ENCODE results near the gene PXK. TPM values are rescaled to one million over a fixed set of nuclear protein-coding genes. Genes with fewer than 3 reads are reported as not detected.

PXK gene
- total RNA-seq, 1 donor from 2014 or later: 21.9 TPM

DNA sequence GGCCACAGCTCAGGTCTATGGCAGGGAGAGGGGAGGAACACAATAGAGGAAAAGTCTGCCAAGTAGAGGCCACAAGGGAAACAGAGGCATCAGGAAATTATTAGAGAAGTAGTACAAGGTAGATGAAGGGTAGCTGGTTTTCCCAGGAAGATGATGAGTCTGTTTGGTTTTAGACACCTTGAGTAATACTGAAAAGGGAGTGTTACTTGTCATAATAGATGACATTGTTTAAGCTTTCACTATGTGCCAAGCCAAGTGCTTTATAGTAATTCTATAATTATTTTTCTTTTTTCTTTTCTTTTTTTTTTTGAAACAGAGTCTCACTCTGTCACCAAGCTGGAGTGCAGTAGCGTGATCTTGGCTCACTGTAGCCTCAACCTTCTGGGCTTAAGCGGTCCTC, 13.7 kb downstream of the PXK start:
- DNase-seq (ENCODE audit: extremely low read depth, low read depth, low spot score): no peak

DNA sequence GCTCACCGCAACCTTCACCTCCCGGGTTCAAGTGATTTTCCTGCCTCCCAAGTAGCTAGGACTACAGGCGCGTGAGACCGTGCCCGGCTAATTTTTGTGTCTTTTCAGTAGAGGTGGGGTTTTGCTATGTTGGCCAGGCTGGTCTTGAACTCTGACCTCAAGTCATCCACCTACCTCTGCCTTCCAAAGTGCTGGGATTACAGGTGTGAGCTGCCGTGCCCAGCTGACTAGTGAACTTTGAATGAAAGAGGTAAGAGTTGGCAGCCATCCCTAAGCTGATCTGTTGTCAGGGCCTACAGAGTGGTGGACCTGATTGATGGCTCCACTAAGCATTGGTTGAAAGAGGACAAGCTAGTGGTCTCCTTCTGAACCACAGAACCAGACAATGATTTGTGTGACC, 15.3 kb downstream of the PXK start:
- no peak for DNase-seq (ENCODE audit: extremely low read depth, low read depth, low spot score)

- DNase-seq (ENCODE audit: extremely low read depth, low read depth, low spot score): no peak
Observed at GRCh38 chr3:58349792-58350626, 17.3 kb downstream of the PXK start.

DNA sequence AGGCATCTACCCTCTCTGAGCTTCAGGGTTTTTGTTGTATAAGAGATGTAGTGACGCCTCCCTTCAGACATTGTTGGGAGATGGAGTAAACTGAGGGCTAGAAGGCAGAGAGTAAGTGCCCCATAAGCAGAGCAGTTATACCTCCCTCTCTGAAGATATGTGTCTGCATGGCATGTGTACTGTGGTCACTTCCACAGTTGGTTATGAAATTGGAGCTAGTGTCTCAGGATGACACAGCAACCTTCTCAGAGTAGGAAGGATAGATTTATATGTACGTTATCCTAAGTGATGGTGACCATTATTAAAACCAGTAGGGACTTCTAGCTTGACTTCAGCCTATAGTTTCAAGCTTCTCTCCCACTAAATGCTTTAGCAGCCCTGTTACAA, 17.9 kb downstream of the PXK start:
- DNase-seq (ENCODE audit: extremely low read depth, low read depth, low spot score): no peak

DNA sequence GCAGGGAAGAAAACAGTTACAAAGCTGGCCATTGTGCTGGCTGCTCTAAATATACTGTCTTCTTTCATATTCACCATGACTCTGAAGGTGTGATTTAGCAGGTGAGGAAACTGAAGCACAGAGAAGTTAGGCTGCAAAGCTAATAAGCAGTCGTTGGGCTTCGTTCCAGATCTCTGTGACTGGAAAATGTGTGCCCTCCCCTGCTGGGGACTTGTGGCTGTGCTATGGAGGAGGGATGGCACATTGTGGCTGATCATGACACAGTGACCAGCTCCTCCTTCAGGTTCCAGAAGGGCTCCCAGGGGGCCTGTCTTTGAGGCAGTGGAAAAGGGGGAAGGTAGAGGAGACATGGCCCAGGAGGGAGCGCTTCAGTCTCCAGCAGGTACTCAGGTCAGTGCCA, 19.2 kb downstream of the PXK start:
- no peak for DNase-seq (ENCODE audit: extremely low read depth, low read depth, low spot score)

GRCh38 chr3:58352626-58353025, 19.9 kb downstream of the PXK start:
- no peak for DNase-seq (ENCODE audit: extremely low read depth, low read depth, low spot score)

DNA sequence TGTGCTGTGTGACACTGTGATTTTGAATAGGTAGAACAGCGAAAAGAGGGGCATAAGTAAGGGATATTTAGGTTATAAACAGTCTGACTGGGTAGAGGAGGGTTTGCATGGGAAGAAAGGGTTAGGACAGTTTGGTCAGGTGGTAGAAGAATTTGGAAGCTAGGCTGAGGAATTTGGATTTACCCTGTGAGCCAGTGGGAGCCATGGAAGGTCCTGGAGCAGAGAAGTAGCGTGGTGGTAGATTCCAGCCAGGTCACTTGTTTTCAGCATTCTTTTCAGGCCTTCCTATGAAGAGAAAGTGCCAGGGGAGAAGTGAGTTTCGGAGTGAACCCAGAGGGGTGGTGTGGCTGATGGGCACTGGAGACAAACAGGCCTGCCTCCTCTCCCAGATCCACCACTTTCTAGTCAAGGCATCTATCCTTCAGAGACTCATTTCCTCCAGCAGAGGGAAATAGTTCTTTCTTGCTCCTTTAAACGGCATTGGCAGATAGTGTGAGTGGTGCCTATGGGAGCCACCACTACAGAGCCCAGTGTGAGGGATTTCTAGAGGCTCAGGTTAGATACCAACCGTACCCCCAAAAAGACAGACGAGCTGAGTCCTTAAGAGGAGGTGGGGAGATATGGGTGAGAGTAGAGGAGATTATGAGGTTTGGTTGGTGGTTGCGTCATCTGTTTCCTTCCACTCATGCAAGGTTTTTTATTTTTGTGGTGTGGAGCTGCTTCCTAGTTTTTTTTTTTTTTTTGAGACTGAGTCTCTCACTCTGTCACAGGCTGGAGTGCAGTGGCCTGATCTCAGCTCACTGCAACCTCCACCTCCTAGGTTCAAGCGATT, 21.2 kb downstream of the PXK start:
- DNase-seq (ENCODE audit: extremely low read depth, low read depth, low spot score): no peak

- no peak for DNase-seq (ENCODE audit: extremely low read depth, low read depth, low spot score)
Observed at GRCh38 chr3:58355179-58355578, 22.5 kb downstream of the PXK start.

DNA sequence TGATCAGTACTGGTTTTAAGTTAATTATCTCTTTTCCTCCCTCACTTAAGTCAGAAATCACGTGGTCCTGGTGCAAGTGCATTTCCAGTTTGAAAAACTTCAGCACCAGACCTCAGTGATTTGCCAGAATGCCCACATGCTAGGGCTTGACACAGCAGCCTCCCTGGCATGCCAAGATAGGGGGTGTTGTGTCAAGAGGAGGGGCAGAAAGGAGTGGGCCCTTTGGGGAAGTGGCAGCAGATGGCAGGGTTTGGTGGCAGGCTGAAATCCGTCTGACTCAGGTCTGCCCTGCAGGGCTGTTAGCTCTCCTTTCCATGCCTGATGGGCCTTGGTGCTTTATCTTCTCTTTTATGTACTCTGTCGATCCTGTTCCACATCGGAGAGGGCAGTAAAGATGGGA, 23.4 kb downstream of the PXK start:
- DNase-seq (ENCODE audit: extremely low read depth, low read depth, low spot score): no peak

DNA sequence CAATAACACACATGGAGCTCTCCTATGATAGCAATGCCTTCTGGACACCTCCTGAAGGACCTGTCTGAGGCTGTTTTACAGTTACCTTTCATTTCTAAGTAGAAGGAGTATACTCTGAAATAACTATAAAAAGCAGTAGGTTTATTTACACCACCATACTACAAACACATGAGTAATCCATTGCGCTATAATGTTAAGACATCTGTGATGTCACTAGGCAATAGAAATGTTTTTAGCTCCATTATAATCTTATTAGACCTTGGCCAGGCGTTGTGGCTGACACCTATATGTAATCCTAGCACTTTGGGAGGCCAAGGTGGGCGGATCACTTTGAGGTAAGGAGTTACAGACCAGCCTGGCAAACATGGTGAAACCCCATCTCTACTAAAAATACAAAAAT, 24.7 kb downstream of the PXK start:
- DNase-seq (ENCODE audit: extremely low read depth, low read depth, low spot score): no peak

- no peak for DNase-seq (ENCODE audit: extremely low read depth, low read depth, low spot score)
Observed at GRCh38 chr3:58358092-58358491, 25.4 kb downstream of the PXK start.

GRCh38 chr3:58358808-58359207, 26.1 kb downstream of the PXK start:
- DNase-seq (ENCODE audit: extremely low read depth, low read depth, low spot score): no peak

DNA sequence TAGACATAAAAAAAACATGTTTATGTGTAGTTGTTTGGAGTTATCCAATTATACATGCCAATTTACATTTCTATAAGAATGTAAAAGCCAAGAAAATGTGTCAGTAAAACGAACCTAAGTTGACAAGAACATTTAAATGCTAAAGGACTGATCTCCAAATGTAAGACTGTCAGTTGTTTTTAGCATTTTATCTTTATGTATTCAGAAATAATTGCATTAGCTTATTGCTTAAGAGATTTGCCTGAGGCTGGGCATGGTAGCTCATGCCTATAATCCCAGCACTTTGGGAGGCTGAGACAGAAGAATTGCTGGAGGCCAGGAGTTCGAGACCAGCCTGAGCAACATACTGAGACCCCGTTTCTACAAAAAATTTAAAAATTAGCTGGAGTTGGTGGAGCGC, 26.9 kb downstream of the PXK start:
- no peak for DNase-seq (ENCODE audit: extremely low read depth, low read depth, low spot score)

DNA sequence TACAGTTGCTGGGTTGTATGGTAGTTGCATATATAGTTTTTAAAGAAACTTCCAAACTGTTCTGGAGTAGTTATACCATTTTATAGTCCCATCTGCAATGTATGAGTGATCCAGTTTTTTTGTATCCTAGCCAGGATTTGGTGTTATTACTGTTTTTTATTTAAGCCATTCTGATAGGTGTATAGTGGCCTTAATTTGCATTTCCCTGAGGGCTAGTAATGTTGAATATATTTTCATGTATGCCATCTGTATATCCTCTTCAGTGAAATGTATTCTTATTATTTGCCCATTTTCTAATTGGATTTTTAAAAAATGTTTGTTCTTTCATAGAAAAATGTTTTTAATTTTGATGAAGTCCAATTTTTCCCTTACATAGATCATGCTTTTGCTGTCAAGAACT, 29.2 kb downstream of the PXK start:
- no peak for DNase-seq (ENCODE audit: extremely low read depth, low read depth, low spot score)

GRCh38 chr3:58366699-58367098, 34.0 kb downstream of the PXK start:
- no peak for DNase-seq (ENCODE audit: extremely low read depth, low read depth, low spot score)

DNA sequence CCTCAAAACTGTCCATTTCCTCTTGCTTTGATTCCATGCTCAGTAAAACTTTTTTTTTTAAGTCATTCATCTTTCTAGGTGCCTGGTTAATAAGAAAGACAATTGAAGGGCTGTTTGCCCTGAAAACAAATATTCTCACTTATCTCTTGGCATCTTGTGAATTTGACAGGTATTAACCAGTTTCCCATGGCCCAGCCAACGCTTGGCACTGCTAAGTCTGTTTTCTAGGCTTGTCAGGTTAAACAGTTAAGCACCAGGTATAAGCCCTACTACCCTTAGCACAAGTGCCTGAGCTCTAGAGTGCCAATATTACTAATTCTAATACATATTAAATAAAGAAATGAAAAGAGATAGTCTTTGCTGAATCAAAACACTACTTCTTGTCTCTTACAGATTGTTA, 36.3 kb downstream of the PXK start:
- DNase-seq (ENCODE audit: extremely low read depth, low read depth, low spot score): no peak

GRCh38 chr3:58369876-58370275, 37.2 kb downstream of the PXK start:
- no peak for DNase-seq (ENCODE audit: extremely low read depth, low read depth, low spot score)

DNA sequence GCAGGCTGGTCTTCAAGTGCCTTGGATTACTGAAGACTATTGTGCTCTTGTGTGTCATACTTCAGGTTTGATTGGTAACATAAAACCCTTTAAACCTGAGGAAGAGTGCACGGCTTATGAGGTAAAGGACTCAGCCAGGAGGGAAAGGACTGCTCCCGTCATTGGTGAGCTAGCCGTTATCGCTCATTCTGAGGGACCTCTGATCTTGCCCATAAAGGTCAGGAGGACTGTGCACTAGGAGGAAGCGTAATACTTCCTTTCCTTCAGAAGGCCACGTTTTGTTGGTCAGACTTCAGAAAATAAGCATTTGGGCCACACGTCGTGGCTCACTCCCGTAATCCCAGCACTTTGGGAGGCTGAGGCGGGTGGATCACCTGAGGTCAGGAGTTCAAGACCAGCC, 37.7 kb downstream of the PXK start:
- DNase-seq (ENCODE audit: extremely low read depth, low read depth, low spot score): no peak

GRCh38 chr3:58371754-58372153, 39.1 kb downstream of the PXK start:
- DNase-seq (ENCODE audit: extremely low read depth, low read depth, low spot score): no peak

DNA sequence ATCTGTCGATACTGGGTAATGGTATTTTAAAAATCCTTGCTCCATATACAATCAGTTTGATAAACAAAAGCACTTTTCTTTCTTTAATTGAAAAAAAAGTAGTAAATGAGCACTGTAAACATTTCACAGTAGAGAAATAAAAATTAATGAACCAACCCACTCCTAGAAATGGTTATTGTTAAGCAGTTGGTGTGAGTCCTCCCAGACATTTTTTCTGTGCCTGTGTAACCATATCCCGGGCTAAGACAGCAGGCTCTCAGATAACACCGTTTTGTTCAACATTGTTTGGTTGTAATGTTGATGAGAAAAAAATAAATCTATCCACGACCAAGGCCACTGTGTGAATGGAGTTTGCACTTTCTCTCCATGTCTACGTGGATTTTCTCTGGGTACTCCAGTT, 42.6 kb downstream of the PXK start:
- DNase-seq (ENCODE audit: extremely low read depth, low read depth, low spot score): no peak

DNA sequence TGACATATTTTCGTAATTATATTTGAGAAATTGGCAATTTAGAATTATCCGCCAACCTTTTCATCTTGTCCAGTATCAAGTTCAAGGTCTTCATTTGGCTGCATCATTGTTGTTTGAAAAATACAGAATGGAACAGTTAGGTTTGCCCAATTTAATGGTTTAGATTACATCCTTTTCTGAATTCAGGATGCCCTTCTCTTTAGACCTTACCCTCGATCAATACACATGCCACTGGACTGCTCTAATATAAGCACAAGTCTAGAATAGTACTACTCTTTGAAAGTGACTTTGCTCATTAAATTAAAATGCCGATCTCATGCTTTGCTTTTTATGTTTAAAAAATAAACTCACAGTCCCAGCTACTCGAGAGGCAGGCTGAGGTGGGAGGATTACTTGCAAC, 44.5 kb downstream of the PXK start:
- no peak for DNase-seq (ENCODE audit: extremely low read depth, low read depth, low spot score)

- no peak for DNase-seq (ENCODE audit: extremely low read depth, low read depth, low spot score)
Observed at GRCh38 chr3:58377750-58378149, 45.1 kb downstream of the PXK start.

Data from glomerular endothelial cell (primary cell).